ENCODE measurements around the gene ARL8A. TPM values are rescaled to one million over a fixed set of nuclear protein-coding genes. Genes with fewer than 3 reads are reported as not detected.
"Not testable (repeated sequence)": the region's sequence is repeated elsewhere in the genome, so short reads cannot be mapped to it uniquely, and the experiment has no call there.

Gene ARL8A
- total RNA-seq, 6 donors from 2014 or later = 65.7 to 96.3 (median 88.4) TPM

DNA sequence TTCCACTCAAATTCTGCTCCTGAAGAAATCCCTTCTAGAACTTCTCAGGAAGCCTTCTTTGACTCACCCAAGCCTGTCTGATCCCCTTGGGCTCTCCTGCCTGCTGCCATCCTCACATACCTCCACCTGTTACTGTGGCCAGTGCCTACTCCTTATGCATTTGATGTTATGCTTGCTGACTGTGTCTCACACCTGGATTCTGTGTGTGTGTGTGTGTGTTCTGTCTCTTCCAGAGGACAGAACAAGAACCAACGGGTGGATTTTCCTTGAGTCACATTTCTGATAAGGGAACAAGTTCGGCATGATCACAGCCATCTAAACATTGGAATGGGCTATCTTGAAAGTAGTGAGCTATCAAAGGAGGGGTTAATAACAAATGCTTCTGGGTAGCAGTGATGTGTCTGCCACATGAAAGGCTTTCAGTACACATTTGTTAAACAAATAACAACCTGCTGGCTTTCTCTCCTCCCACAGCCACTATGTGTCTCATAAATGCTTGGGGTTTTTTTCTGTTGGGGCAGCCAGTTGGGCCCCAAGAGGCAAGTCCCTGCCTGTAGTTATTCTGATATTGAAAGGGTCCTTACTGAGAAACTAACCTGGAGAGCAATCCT lies 30.7 kb downstream of the ARL8A start:
- H3K27ac ChIP-seq = peak overlapping the region in 3 of 4 donors; percentile 30 to 49 (median 42)
- H3K36me3 ChIP-seq = no peaks in the 10 kb centered on the region
- peaks cover 0 to 11% (median 10%) of the 10 kb centered on the region in 4 donors for H3K4me1 ChIP-seq

DNA sequence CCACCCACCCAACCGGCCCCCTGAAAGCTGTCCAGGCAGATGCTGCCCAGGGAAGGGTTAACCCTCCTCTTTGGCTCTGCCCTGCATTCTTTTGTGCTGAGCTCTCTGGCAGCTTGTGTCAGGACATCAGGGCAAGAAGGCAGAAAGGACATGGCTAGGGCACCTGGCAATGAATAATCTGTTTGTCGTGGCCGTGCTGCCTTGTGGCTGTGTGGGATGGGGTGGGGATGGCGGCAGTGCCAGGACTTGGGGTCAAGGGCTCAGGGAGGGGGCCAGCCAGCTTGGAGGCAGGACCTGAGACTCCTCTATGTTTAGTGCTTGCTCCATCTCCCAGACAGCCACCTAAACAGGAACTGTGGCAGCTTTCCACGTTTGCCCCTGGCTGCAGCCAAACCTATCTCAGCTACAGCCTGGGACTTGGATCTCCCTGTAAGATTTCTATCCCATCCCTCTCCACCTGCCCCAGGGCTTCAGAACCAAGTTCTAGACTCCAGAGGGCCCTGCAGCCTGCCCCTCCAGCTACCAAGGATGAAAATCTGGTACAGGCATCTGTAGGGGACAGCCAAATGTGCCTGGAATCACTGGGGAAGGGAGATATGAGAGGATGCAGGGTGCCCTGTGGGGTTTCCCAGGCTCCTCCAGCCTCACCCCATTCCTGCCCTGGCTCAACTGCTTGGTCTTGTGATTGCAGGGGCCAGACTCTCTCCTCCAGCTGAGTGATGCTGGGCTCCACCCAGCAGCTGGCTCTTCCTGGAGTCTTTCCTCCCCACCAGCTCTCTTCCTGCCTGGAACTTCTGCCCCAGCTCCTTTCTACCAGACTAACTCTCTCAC lies 31.5 kb downstream of the ARL8A start:
- Histone ChIP-seq H3K36me3 (no peaks in the 10 kb centered on the region), H3K4me3 (no peak overlapping the region), H3K4me1 (peaks cover 0 to 16% (median 10%) of the 10 kb centered on the region in 4 donors), H3K27me3 (no peaks in the 10 kb centered on the region), H3K27ac (peak overlapping the region; percentile 30 to 49 (median 36)), H3K9me3 (no peaks in the 10 kb centered on the region)
- WGBS, 2 donors = 20 to 36% methylated on average over 1 to 5 of the region's 5 CpGs
- DNase-seq (peak in 1 of 2 donors; percentile 51), ATAC-seq (ENCODE audit: low FRiP score in 2 of 2) (peak; percentile 54 to 63)
- TF ChIP-seq, protein P1, sequence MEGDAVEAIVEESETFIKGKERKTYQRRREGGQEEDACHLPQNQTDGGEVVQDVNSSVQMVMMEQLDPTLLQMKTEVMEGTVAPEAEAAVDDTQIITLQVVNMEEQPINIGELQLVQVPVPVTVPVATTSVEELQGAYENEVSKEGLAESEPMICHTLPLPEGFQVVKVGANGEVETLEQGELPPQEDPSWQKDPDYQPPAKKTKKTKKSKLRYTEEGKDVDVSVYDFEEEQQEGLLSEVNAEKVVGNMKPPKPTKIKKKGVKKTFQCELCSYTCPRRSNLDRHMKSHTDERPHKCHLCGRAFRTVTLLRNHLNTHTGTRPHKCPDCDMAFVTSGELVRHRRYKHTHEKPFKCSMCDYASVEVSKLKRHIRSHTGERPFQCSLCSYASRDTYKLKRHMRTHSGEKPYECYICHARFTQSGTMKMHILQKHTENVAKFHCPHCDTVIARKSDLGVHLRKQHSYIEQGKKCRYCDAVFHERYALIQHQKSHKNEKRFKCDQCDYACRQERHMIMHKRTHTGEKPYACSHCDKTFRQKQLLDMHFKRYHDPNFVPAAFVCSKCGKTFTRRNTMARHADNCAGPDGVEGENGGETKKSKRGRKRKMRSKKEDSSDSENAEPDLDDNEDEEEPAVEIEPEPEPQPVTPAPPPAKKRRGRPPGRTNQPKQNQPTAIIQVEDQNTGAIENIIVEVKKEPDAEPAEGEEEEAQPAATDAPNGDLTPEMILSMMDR (IDR thresholded peaks at IDR 0.05) = no peak
- TF ChIP-seq POLR2A (IDR thresholded peaks at IDR 0.05) (no peak), EP300 (IDR thresholded peaks at IDR 0.05) (no peak), POLR2AphosphoS5 (IDR thresholded peaks at IDR 0.05) (no peak)

More for the DNA sequence above, 30.7 kb downstream of the ARL8A start:
- DNase-seq (no peak), ATAC-seq (ENCODE audit: low FRiP score in 2 of 2) (no peak)
- Histone ChIP-seq H3K27me3 (no peaks in the 10 kb centered on the region), H3K9me3 (no peaks in the 10 kb centered on the region), H3K4me3 (no peak overlapping the region)
- 60 to 62% methylated on average over 2 of the region's 2 CpGs for WGBS, 2 donors
- TF ChIP-seq, protein P1 (IDR thresholded peaks at IDR 0.05) = no peak
- TF ChIP-seq POLR2AphosphoS5 (IDR thresholded peaks at IDR 0.05) = no peak
- no peak for TF ChIP-seq EP300 (IDR thresholded peaks at IDR 0.05)
- no peak for TF ChIP-seq POLR2A (IDR thresholded peaks at IDR 0.05)

DNA sequence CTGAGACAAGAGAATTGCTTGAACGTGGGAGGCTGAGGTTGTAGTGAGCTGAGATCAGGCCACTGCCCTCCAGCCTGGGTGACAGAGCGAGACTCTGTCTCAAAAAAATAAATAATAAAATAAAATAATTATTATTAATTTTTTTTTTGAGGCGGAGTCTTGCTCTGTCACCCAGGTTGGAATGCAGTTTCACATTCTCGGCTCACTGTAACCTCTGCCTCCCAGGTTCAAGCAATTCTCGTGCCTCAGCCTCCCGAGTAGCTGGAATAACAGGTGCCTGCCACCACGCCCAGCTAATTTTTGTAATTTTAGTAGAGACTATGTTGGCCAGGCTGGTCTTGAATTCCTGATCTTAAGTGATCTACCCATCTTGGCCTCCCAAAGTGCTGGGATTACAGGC lies 32.9 kb downstream of the ARL8A start:
- WGBS, 2 donors = 89 to 91% methylated on average over 7 of the region's 7 CpGs
- not testable (repeated sequence) for H3K27ac ChIP-seq

DNA sequence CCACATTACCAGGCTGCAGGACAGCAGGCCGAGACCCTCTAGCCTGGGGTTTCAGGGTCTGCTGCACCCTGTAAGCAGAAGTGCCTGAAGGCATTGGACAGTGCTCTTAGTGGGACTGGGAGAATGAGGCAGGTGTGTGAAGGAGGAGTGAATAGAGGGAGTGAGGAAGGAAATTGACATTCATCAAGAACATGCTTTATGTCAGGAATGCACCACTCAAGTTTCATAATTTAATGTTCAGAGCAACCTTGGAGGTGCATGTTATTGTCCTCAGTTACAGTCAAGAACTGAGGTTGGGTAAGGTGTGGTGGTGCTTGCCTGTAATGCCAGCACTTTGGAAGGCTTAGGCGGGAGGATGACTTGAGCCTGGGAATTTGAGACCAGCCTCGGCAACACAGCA lies 33.6 kb downstream of the ARL8A start:
- 82 to 97% methylated on average over 3 of the region's 3 CpGs for WGBS, 2 donors

More for the DNA sequence above, 32.9 kb downstream of the ARL8A start:
- H3K27me3 ChIP-seq; ATAC-seq (ENCODE audit: low FRiP score in 2 of 2); H3K4me3 ChIP-seq; H3K36me3 ChIP-seq; H3K9me3 ChIP-seq; DNase-seq: not testable (repeated sequence)
- peaks cover 3 to 30% (median 15%) of the 10 kb centered on the region in 4 donors for H3K4me1 ChIP-seq

More for the DNA sequence above, 33.6 kb downstream of the ARL8A start:
- Histone ChIP-seq H3K27me3 (no peaks in the 10 kb centered on the region), H3K4me1 (peaks cover 3 to 31% (median 16%) of the 10 kb centered on the region in 4 donors), H3K36me3 (no peaks in the 10 kb centered on the region), H3K4me3 (no peak overlapping the region), H3K27ac (no peak overlapping the region), H3K9me3 (no peaks in the 10 kb centered on the region)
- ATAC-seq (ENCODE audit: low FRiP score in 2 of 2) (no peak), DNase-seq (no peak)
- TF ChIP-seq, protein P1 (IDR thresholded peaks at IDR 0.05) = no peak
- TF ChIP-seq POLR2A (IDR thresholded peaks at IDR 0.05) (no peak), EP300 (IDR thresholded peaks at IDR 0.05) (no peak), POLR2AphosphoS5 (IDR thresholded peaks at IDR 0.05) (no peak)

Measured in upper lobe of left lung (tissue), 6 donors.